GM23248 (cell line): ENCODE results near the gene DIAPH3. TPM values are rescaled to one million over a fixed set of nuclear protein-coding genes. Genes with fewer than 3 reads are reported as not detected.
A peak's percentile ranks its signal among the peaks of the same experiment; 100 is the strongest.

ENCODE experiments used
- DNase-seq: peaks from one replicate; pipeline ENCODE4 v3.0.0-alpha.2; 2015
- H2AFZ ChIP-seq: fragments of 200-600 bp; sonication (generic); 2 replicates; pipeline ENCODE4 v1.6.1; 2016; ENCODE audit warnings: antibody characterized with exemption
- H3F3A ChIP-seq: fragments of 200-600 bp; sonication (generic); 2 replicates; pipeline ENCODE4 v1.6.1; 2016; ENCODE audit warnings: mild to moderate bottlenecking, antibody characterized with exemption, mixed run types; ENCODE audit not compliant: insufficient read depth
- H3K27ac ChIP-seq: fragments of 200-600 bp; sonication (generic); 2 replicates; pipeline ENCODE4 v1.5.1; 2016; ENCODE audit warnings: mild to moderate bottlenecking
- H3K27me3 ChIP-seq: fragments of 200-600 bp; sonication (generic); replicated peaks from 2 replicates; pipeline ENCODE4 v1.6.1; 2016; ENCODE audit warnings: mild to moderate bottlenecking; ENCODE audit not compliant: insufficient read depth
- H3K36me3 ChIP-seq: fragments of 200-600 bp; sonication (generic); 2 replicates; pipeline ENCODE4 v1.6.1; 2016; ENCODE audit warnings: low read depth, mild to moderate bottlenecking
- H3K4me1 ChIP-seq: fragments of 200-600 bp; sonication (generic); 2 replicates; pipeline ENCODE4 v1.6.1; 2016; ENCODE audit warnings: mild to moderate bottlenecking; ENCODE audit not compliant: insufficient read depth
- H3K4me2 ChIP-seq: fragments of 200-600 bp; sonication (generic); one replicate; pipeline ENCODE4 v1.6.1; 2016; ENCODE audit warnings: mild to moderate bottlenecking; ENCODE audit not compliant: unreplicated experiment
- H3K4me3 ChIP-seq: fragments of 200-600 bp; sonication (generic); 2 replicates; pipeline ENCODE4 v1.5.1; 2016; ENCODE audit warnings: mild to moderate bottlenecking
- H3K79me2 ChIP-seq: fragments of 200-600 bp; sonication (generic); 2 replicates; pipeline ENCODE4 v1.6.1; 2016; ENCODE audit warnings: mild to moderate bottlenecking; ENCODE audit not compliant: insufficient read depth
- H3K9ac ChIP-seq: fragments of 200-600 bp; sonication (generic); 2 replicates; pipeline ENCODE4 v1.6.1; 2016; ENCODE audit warnings: mild to moderate bottlenecking
- H3K9me2 ChIP-seq: fragments of 200-600 bp; sonication (generic); 2 replicates; pipeline ENCODE4 v1.6.1; 2016; ENCODE audit warnings: mixed run types, mild to moderate bottlenecking, moderate library complexity; ENCODE audit not compliant: insufficient read depth
- H3K9me3 ChIP-seq: fragments of 200-600 bp; sonication (generic); one replicate; pipeline ENCODE4 v1.6.1; 2017; ENCODE audit warnings: low read depth
- H4K20me1 ChIP-seq: fragments of 200-600 bp; sonication (generic); 2 replicates; pipeline ENCODE4 v1.6.0; 2016; ENCODE audit not compliant: insufficient read depth
- EZH2 ChIP-seq: fragments of 200-600 bp; sonication (generic); IDR thresholded peaks from 2 replicates; pipeline ENCODE4 v1.6.1; 2018; ENCODE audit warnings: antibody characterized with exemption, mild to moderate bottlenecking; ENCODE audit not compliant: insufficient read depth, poor library complexity, severe bottlenecking
- EZH2phosphoT487 ChIP-seq: fragments of 200-600 bp; sonication (generic); IDR thresholded peaks from 2 replicates; pipeline ENCODE4 v1.6.1; 2018; ENCODE audit warnings: antibody characterized with exemption, moderate library complexity, mild to moderate bottlenecking, low read depth; ENCODE audit not compliant: insufficient read depth
- WGBS, 2 experiments: methylation state at CpG; one replicate each; pipeline ENCODE4 v1.1.6; 2015 to 2017; ENCODE audit warnings: low lambda C conversion rate in 2 of 2, low coverage in 1 of 2; ENCODE audit errors: missing lambda C conversion rate in 2 of 2; 5-methylcytosine and 5-hydroxymethylcytosine counted together
- in situ Hi-C: fragments of 300-500 bp; cut with MboI; formaldehyde crosslinking; loops from 2 replicates; pipeline ENCODE4 v1.15.0; 2020
- polyA plus RNA-seq: library from polyadenylated mRNA; unstranded; fragments of >200 nt; fragmentation: Nextera tagmentation; extraction: Ambion mirVana; gene quantifications from 2 replicates; pipeline ENCODE4 v1.2.1, GENCODE V29; 2016
- total RNA-seq: library from RNA; depleted of rRNA; stranded (reverse); fragments of >200 nt; shearing (Covaris generic); gene quantifications from 2 replicates; pipeline ENCODE4 v1.2.3, GENCODE V29; 2014

Gene DIAPH3
- total and polyA plus RNA-seq, 2 experiments from 2014 or later = 12.1 to 18.1 TPM

GRCh38 chr13:60012488-60012887 lies 151.2 kb downstream of the DIAPH3 start:
- H3K79me2 ChIP-seq = no peaks in the 10 kb centered on the region
- H3K9me2 ChIP-seq = no peaks in the 10 kb centered on the region
- in situ Hi-C loops = no loop called here
- H3K27me3 ChIP-seq = no peaks in the 10 kb centered on the region
- no peaks in the 10 kb centered on the region for H3K36me3 ChIP-seq
- no peak overlapping the region for H3K4me3 ChIP-seq
- H3K27ac ChIP-seq = no peak overlapping the region
- H3K9me3 ChIP-seq = no peaks in the 10 kb centered on the region
- H4K20me1 ChIP-seq = no peaks in the 10 kb centered on the region
- H3K4me2 ChIP-seq = no peak overlapping the region
- 96 to 100% methylated on average over 1 of the region's 1 CpG for WGBS, 2 experiments
- H3K4me1 ChIP-seq = no peaks in the 10 kb centered on the region
- no peak for DNase-seq
- no peak overlapping the region for H2AFZ ChIP-seq
- TF ChIP-seq EZH2phosphoT487 (no peak), EZH2 (no peak)
- H3F3A ChIP-seq = no peaks in the 10 kb centered on the region
- H3K9ac ChIP-seq = no peak overlapping the region

GRCh38 chr13:60009300-60010253 lies 154.2 kb downstream of the DIAPH3 start:
- H3K9ac ChIP-seq = no peak overlapping the region
- no peaks in the 10 kb centered on the region for H3F3A ChIP-seq
- no peaks in the 10 kb centered on the region for H3K4me1 ChIP-seq
- no peaks in the 10 kb centered on the region for H4K20me1 ChIP-seq
- no peak for TF ChIP-seq EZH2
- TF ChIP-seq EZH2phosphoT487 = no peak
- no peaks in the 10 kb centered on the region for H3K9me3 ChIP-seq
- H3K4me2 ChIP-seq = no peak overlapping the region
- no peak overlapping the region for H3K27ac ChIP-seq
- H3K9me2 ChIP-seq = no peaks in the 10 kb centered on the region
- no peaks in the 10 kb centered on the region for H3K27me3 ChIP-seq
- no peak overlapping the region for H2AFZ ChIP-seq
- no peak overlapping the region for H3K4me3 ChIP-seq
- H3K79me2 ChIP-seq = no peaks in the 10 kb centered on the region
- 81 to 82% methylated on average over 6 of the region's 6 CpGs for WGBS, 2 experiments
- DNase-seq = no peak
- in situ Hi-C loops = no loop called here
- no peaks in the 10 kb centered on the region for H3K36me3 ChIP-seq

- Histone ChIP-seq H2AFZ (no peak overlapping the region), H3K9me3 (no peaks in the 10 kb centered on the region), H3K9me2 (no peaks in the 10 kb centered on the region), H3K36me3 (no peaks in the 10 kb centered on the region), H4K20me1 (no peaks in the 10 kb centered on the region), H3K27me3 (no peaks in the 10 kb centered on the region), H3F3A (no peaks in the 10 kb centered on the region), H3K4me1 (no peaks in the 10 kb centered on the region), H3K4me3 (no peak overlapping the region), H3K27ac (no peak overlapping the region), H3K4me2 (no peak overlapping the region), H3K9ac (no peak overlapping the region), H3K79me2 (no peaks in the 10 kb centered on the region)
- in situ Hi-C loops = no loop called here
- TF ChIP-seq EZH2 (no peak), EZH2phosphoT487 (no peak)
- DNase-seq = peak; percentile 15
- 74 to 81% methylated on average over 2 of the region's 2 CpGs for WGBS, 2 experiments
Observed at GRCh38 chr13:60001889-60002288, 161.8 kb downstream of the DIAPH3 start.

GRCh38 chr13:60000976-60001375 lies 162.8 kb downstream of the DIAPH3 start:
- no peaks in the 10 kb centered on the region for H3K9me2 ChIP-seq
- H4K20me1 ChIP-seq = no peaks in the 10 kb centered on the region
- no peaks in the 10 kb centered on the region for H3K79me2 ChIP-seq
- H3K4me3 ChIP-seq = no peak overlapping the region
- H3K4me2 ChIP-seq = no peak overlapping the region
- no peak for DNase-seq
- no peak overlapping the region for H2AFZ ChIP-seq
- H3K9ac ChIP-seq = no peak overlapping the region
- H3K27me3 ChIP-seq = no peaks in the 10 kb centered on the region
- no peaks in the 10 kb centered on the region for H3K36me3 ChIP-seq
- H3K9me3 ChIP-seq = no peaks in the 10 kb centered on the region
- H3F3A ChIP-seq = no peaks in the 10 kb centered on the region
- in situ Hi-C loops = no loop called here
- no peaks in the 10 kb centered on the region for H3K4me1 ChIP-seq
- TF ChIP-seq EZH2 = no peak
- no peak for TF ChIP-seq EZH2phosphoT487
- H3K27ac ChIP-seq = no peak overlapping the region
